ENCODE results near the gene TET3.

TET3 gene

GRCh38 chr2:73964223-73964622 lies 20.5 kb upstream of the TET3 start:
- in situ Hi-C loops (cut with HindIII; ENCODE audit: low sequenced_read_pairs): no loop called here
- no peak for TF ChIP-seq CTCF (IDR thresholded peaks at IDR 0.05; ENCODE audit: low read depth, low read length, missing control alignments)
- no peak overlapping the region for H3K4me3 ChIP-seq (ENCODE audit: low read depth, low read length)
- DNase-seq (ENCODE audit: low read depth): no peak

GRCh38 chr2:73965053-73965452 lies 19.7 kb upstream of the TET3 start:
- in situ Hi-C loops (cut with HindIII; ENCODE audit: low sequenced_read_pairs): no loop called here
- H3K4me3 ChIP-seq (ENCODE audit: low read depth, low read length): no peak overlapping the region
- TF ChIP-seq CTCF (IDR thresholded peaks at IDR 0.05; ENCODE audit: low read depth, low read length, missing control alignments): no peak
- no peak for DNase-seq (ENCODE audit: low read depth)

GRCh38 chr2:73968357-73968937 lies 16.3 kb upstream of the TET3 start:
- DNase-seq (ENCODE audit: low read depth): no peak
- no peak for TF ChIP-seq CTCF (IDR thresholded peaks at IDR 0.05; ENCODE audit: low read depth, low read length, missing control alignments)

GRCh38 chr2:73969356-73969755 lies 15.4 kb upstream of the TET3 start:
- in situ Hi-C loops (cut with HindIII; ENCODE audit: low sequenced_read_pairs): no loop called here

More at GRCh38 chr2:73968357-73968937, 16.3 kb upstream of the TET3 start:
- in situ Hi-C loops (cut with HindIII; ENCODE audit: low sequenced_read_pairs): no loop called here
- H3K4me3 ChIP-seq (ENCODE audit: low read depth, low read length): no peak overlapping the region

GRCh38 chr2:73970141-73970803 lies 14.4 kb upstream of the TET3 start:
- H3K4me3 ChIP-seq (ENCODE audit: low read depth, low read length): no peak overlapping the region
- no peak for DNase-seq (ENCODE audit: low read depth)
- no peak for TF ChIP-seq CTCF (IDR thresholded peaks at IDR 0.05; ENCODE audit: low read depth, low read length, missing control alignments)
- in situ Hi-C loops (cut with HindIII; ENCODE audit: low sequenced_read_pairs): no loop called here

More at GRCh38 chr2:73969356-73969755, 15.4 kb upstream of the TET3 start:
- no peak overlapping the region for H3K4me3 ChIP-seq (ENCODE audit: low read depth, low read length)
- no peak for DNase-seq (ENCODE audit: low read depth)
- no peak for TF ChIP-seq CTCF (IDR thresholded peaks at IDR 0.05; ENCODE audit: low read depth, low read length, missing control alignments)

- in situ Hi-C loops (cut with HindIII; ENCODE audit: low sequenced_read_pairs): no loop called here
- no peak for TF ChIP-seq CTCF (IDR thresholded peaks at IDR 0.05; ENCODE audit: low read depth, low read length, missing control alignments)
- H3K4me3 ChIP-seq (ENCODE audit: low read depth, low read length): no peak overlapping the region
- no peak for DNase-seq (ENCODE audit: low read depth)
Measured at GRCh38 chr2:73970850-73971471, 13.7 kb upstream of the TET3 start.
